A549 (cell line): ENCODE measurements around the gene ZSWIM3. TPM values are rescaled to one million over a fixed set of nuclear protein-coding genes. Genes with fewer than 3 reads are reported as not detected.
"Not testable (repeated sequence)": the region's sequence is repeated elsewhere in the genome, so short reads cannot be mapped to it uniquely, and the experiment has no call there.

ENCODE experiments used
- ATAC-seq, 2 experiments: fragments of 200-7000 bp in 1 of 2; fragments of >200 bp in 1 of 2; cut with Nextera tagmentation in 1 of 2; cut with Tn5 transposase in 1 of 2; 3 replicates each; pipeline versions ENCODE4 v1.8.0 to v1.9.1; 2018 to 2020; ENCODE audit warnings: mild to moderate bottlenecking in 1 of 2, moderate library complexity in 1 of 2
- CTCF ChIA-PET: fragments of 300-600 bp; sonication (Branson Sonifier 250); formaldehyde crosslinking; extraction: SDS; loops from one replicate; lab custom pipeline; 2021; ENCODE audit warnings: antibody characterized with exemption, inconsistent platforms; lab: Yijun Ruan, JAX
- POLR2A ChIA-PET: fragments of 350-600 bp; formaldehyde crosslinking; extraction: SDS; loops from one replicate; lab custom pipeline; 2021; ENCODE audit warnings: antibody characterized with exemption, inconsistent platforms; lab: Yijun Ruan, JAX
- DNase-seq, 2 experiments: peaks; one replicate each; pipeline versions ENCODE4 v3.0.0 to v3.0.0-alpha.2; 2011 to 2016; ENCODE audit warnings: low read depth in 1 of 2, low spot score in 1 of 2
- FAIRE-seq: peaks from 2 replicates; lab custom pipeline; 2011; peaks lifted over from hg19 to GRCh38; lab: Jason Lieb, UNC
- H3K27ac ChIP-seq, 2 experiments: fragments of >200 bp; sonication (Bioruptor Twin); formaldehyde crosslinking; 3 replicates each; pipeline ENCODE4 v1.5.1; 2016 to 2017
- H3K4me1 ChIP-seq: fragments of >200 bp; sonication (Bioruptor Twin); formaldehyde crosslinking; 3 replicates; pipeline ENCODE4 v1.6.1; 2016
- H3K4me2 ChIP-seq: fragments of >200 bp; sonication (Bioruptor Twin); formaldehyde crosslinking; 3 replicates; pipeline ENCODE4 v1.6.1; 2016
- H3K4me3 ChIP-seq: fragments of >200 bp; sonication (Bioruptor Twin); formaldehyde crosslinking; 3 replicates; pipeline ENCODE4 v1.5.1; 2016
- H3K9me3 ChIP-seq: fragments of >200 bp; sonication (Bioruptor Twin); formaldehyde crosslinking; 3 replicates; pipeline ENCODE4 v1.6.1; 2016
- BCL3 ChIP-seq: fragments of >200 bp; sonication (Bioruptor Twin); formaldehyde crosslinking; IDR thresholded peaks from 3 replicates; pipeline ENCODE4 v1.6.1; 2016
- BHLHE40 ChIP-seq: IDR thresholded peaks from 2 replicates; pipeline ENCODE4 v1.6.1; 2012; ENCODE audit warnings: low read depth, low read length, inconsistent platforms
- CBX2 ChIP-seq: fragments of 200-600 bp; sonication (generic); IDR thresholded peaks from 2 replicates; pipeline ENCODE4 v1.6.1; 2016; ENCODE audit warnings: low read depth, mild to moderate bottlenecking, borderline replicate concordance
- CEBPB ChIP-seq, 2 experiments: fragments of >200 bp in 1 of 2; sonication (Bioruptor Twin) in 1 of 2; formaldehyde crosslinking in 1 of 2; IDR thresholded peaks; 2 replicates each; pipeline ENCODE4 v1.6.1; 2012 to 2016
- CHD4 ChIP-seq: fragments of 200-600 bp; sonication (generic); IDR thresholded peaks from 2 replicates; pipeline ENCODE4 v1.6.1; 2016; ENCODE audit warnings: antibody characterized with exemption, mild to moderate bottlenecking, borderline replicate concordance
- ELK1 ChIP-seq: fragments of 150-350 bp; IDR thresholded peaks from 2 replicates; pipeline ENCODE4 v1.6.1; 2014; ENCODE audit warnings: low read depth, mild to moderate bottlenecking, low read length
- EP300 ChIP-seq, 2 experiments: fragments of >200 bp; sonication (Bioruptor Twin); formaldehyde crosslinking; IDR thresholded peaks; 2 replicates in 1 of 2; 3 replicates in 1 of 2; pipeline ENCODE4 v1.6.1; 2016 to 2017
- FOXS1 ChIP-seq: fragments of 250-450 bp; sonication (Bioruptor Pico); IDR thresholded peaks from 2 replicates; pipeline ENCODE4 v1.5.0; 2020; ENCODE audit warnings: mild to moderate bottlenecking, moderate library complexity
- HDAC2 ChIP-seq: fragments of 200-600 bp; sonication (generic); IDR thresholded peaks from 2 replicates; pipeline ENCODE4 v1.6.1; 2016
- HES2 ChIP-seq: fragments of >200 bp; sonication (Bioruptor Twin); formaldehyde crosslinking; IDR thresholded peaks from 2 replicates; pipeline ENCODE4 v1.6.1; 2016
- HEYL ChIP-seq: fragments of 250-450 bp; sonication (Bioruptor Pico); IDR thresholded peaks from 2 replicates; pipeline ENCODE4 v1.8.0; 2021; ENCODE audit warnings: mild to moderate bottlenecking, moderate library complexity
- HOXA7 ChIP-seq: fragments of 250-450 bp; sonication (Bioruptor Pico); IDR thresholded peaks from 2 replicates; pipeline ENCODE4 v1.5.0; 2020; ENCODE audit warnings: mild to moderate bottlenecking, moderate library complexity
- HOXB5 ChIP-seq: fragments of 250-450 bp; sonication (Bioruptor Pico); IDR thresholded peaks from 2 replicates; pipeline ENCODE4 v1.5.0; 2020; ENCODE audit warnings: mild to moderate bottlenecking, moderate library complexity
- JUNB ChIP-seq: fragments of >200 bp; sonication (Bioruptor Twin); formaldehyde crosslinking; IDR thresholded peaks from 2 replicates; pipeline ENCODE4 v1.6.1; 2016
- KDM1A ChIP-seq: fragments of 200-600 bp; sonication (generic); IDR thresholded peaks from 2 replicates; pipeline ENCODE4 v1.6.1; 2016; ENCODE audit warnings: low read depth, mild to moderate bottlenecking
- NFE2L2 ChIP-seq: fragments of 150-350 bp; conservative IDR thresholded peaks from 2 replicates; pipeline ENCODE4 v1.6.1; 2014; ENCODE audit warnings: low read length
- NPAS2 ChIP-seq: fragments of 250-450 bp; sonication (Bioruptor Pico); IDR thresholded peaks from 2 replicates; pipeline ENCODE4 v1.8.0; 2022; ENCODE audit warnings: mild to moderate bottlenecking, moderate library complexity, borderline replicate concordance
- NR3C1 ChIP-seq: fragments of >200 bp; sonication (Bioruptor Twin); formaldehyde crosslinking; IDR thresholded peaks from 3 replicates; pipeline ENCODE4 v1.6.1; 2017
- POLR2AphosphoS2 ChIP-seq: conservative IDR thresholded peaks from 2 replicates; pipeline ENCODE4 v1.6.1; 2012; ENCODE audit warnings: low read length, improper control_type of control experiment, inconsistent platforms
- SREBF2 ChIP-seq: fragments of 450-650 bp; IDR thresholded peaks from 2 replicates; pipeline ENCODE4 v1.6.1; 2014; ENCODE audit warnings: mild to moderate bottlenecking, moderate library complexity
- TFCP2L1 ChIP-seq: fragments of 250-450 bp; sonication (Bioruptor Pico); IDR thresholded peaks from 2 replicates; pipeline ENCODE4 v1.5.0; 2021; ENCODE audit warnings: mild to moderate bottlenecking
- USF2 ChIP-seq: fragments of 450-650 bp; IDR thresholded peaks from 2 replicates; pipeline ENCODE4 v1.6.1; 2014; ENCODE audit warnings: antibody characterized with exemption
- ZC3H11A ChIP-seq: fragments of 450-650 bp; IDR thresholded peaks from 2 replicates; pipeline ENCODE4 v1.6.1; 2014; ENCODE audit warnings: antibody characterized with exemption, mild to moderate bottlenecking
- ZFP36 ChIP-seq: fragments of 450-650 bp; IDR thresholded peaks from 2 replicates; pipeline ENCODE4 v1.6.1; 2014; ENCODE audit warnings: borderline replicate concordance; ENCODE audit not compliant: partially characterized antibody
- whole genome bisulfite sequencing: methylation state at CpG from one replicate; pipeline ENCODE4 v1.1.6; 2017; ENCODE audit errors: missing lambda C conversion rate; 5-methylcytosine and 5-hydroxymethylcytosine counted together
- polyA plus RNA-seq, 4 experiments: library from polyadenylated mRNA; depleted of rRNA in 3 of 4; stranded (reverse); fragments of >200 nt; fragmentation: RNase III in 1 of 4; extraction: RNeasy Plus Mini Kit Qiagen cat#74134 plus additional on column Dnase treatment in 1 of 4; gene quantifications; 2 replicates in 3 of 4; 3 replicates in 1 of 4; pipeline ENCODE4 v1.2.3, GENCODE V29; 2011 to 2017

The ZSWIM3 gene
- polyA plus RNA-seq, 2 of the 4 experiments (the other 2 are of a cell fraction), result 1.1 to 1.3 TPM

GRCh38 chr20:45872626-45873025 lies 15.2 kb downstream of the ZSWIM3 start (continued):
- TF ChIP-seq NPAS2 (CRISPR knock-in tag) (no peak), HEYL (CRISPR knock-in tag) (no peak)
- TF ChIP-seq, all 56 proteins: peak for 0

- 75% methylated on average over 1 of the region's 1 CpG for WGBS
- Histone ChIP-seq H3K4me3 (no peak overlapping the region), H3K27ac (no peak overlapping the region), H3K4me2 (no peak overlapping the region), H3K4me1 (no peaks in the 10 kb centered on the region), H3K9me3 (no peaks in the 10 kb centered on the region)
- ATAC-seq (no peak), FAIRE-seq (no peak), DNase-seq (no peak)
- CTCF ChIA-PET, result interaction anchor here (1.6 kb wide), 1 partner anchor 12 kb away, joined by 6 read pairs; no protein-coding TSS in a partner anchor
- POLR2A ChIA-PET, result no interaction called here
- TF ChIP-seq CEBPB (IDR thresholded peaks at IDR 0.05), result no peak
- TF ChIP-seq NPAS2 (CRISPR knock-in tag), result no peak
- no peak for TF ChIP-seq CHD4
These were observed 16.1 kb downstream of the ZSWIM3 start for GRCh38 chr20:45873409-45874103.

GRCh38 chr20:45874104-45874481 lies 16.7 kb downstream of the ZSWIM3 start:
- H3K4me1 ChIP-seq, H3K9me3 ChIP-seq, ATAC-seq, H3K4me2 ChIP-seq, DNase-seq, FAIRE-seq, CTCF ChIA-PET, H3K4me3 ChIP-seq, POLR2A ChIA-PET, H3K27ac ChIP-seq: not testable (repeated sequence)
- WGBS, result 78% methylated on average over 10 of the region's 10 CpGs

- CTCF ChIA-PET, result interaction anchor here (0.8 to 1.2 kb wide), 3 partner anchors 18 to 66 kb away, joined by 3 to 6 read pairs (median 3); partner anchors contain the start of gene ACOT8
These were observed 17.2 kb downstream of the ZSWIM3 start for GRCh38 chr20:45874576-45874975.

GRCh38 chr20:45878076-45878761 lies 20.8 kb downstream of the ZSWIM3 start:
- Histone ChIP-seq H3K4me1 (peaks cover 8% of the 10 kb centered on the region; the same call in 2 of the 3 replicates), H3K4me2 (no peak overlapping the region), H3K9me3 (no peaks in the 10 kb centered on the region), H3K27ac (no peak overlapping the region), H3K4me3 (no peak overlapping the region)
- DNase-seq (no peak), FAIRE-seq (no peak)
- POLR2A ChIA-PET, result no interaction called here
- CTCF ChIA-PET, result no interaction called here
- WGBS, result 76% methylated on average over 13 of the region's 13 CpGs
- TF ChIP-seq BHLHE40 (no peak), ELK1 (no peak), HES2 (no peak), NFE2L2 (no peak), ZFP36 (no peak), HOXB5 (CRISPR knock-in tag) (no peak), CBX2 (no peak), EP300 (IDR thresholded peaks at IDR 0.05) (no peak), BCL3 (no peak), JUNB (no peak), KDM1A (no peak), TFCP2L1 (no peak), HOXA7 (CRISPR knock-in tag) (no peak), FOXS1 (CRISPR knock-in tag) (no peak), HDAC2 (no peak)
- TF ChIP-seq, all 56 proteins: peak for 0
- no peak for ATAC-seq

More at GRCh38 chr20:45874576-45874975, 17.2 kb downstream of the ZSWIM3 start:
- Histone ChIP-seq H3K4me1 (no peaks in the 10 kb centered on the region), H3K9me3 (no peaks in the 10 kb centered on the region), H3K4me3 (no peak overlapping the region)
- no peak for TF ChIP-seq ZC3H11A
- no peak for TF ChIP-seq BHLHE40
- no peak for TF ChIP-seq FOXS1 (CRISPR knock-in tag)
- TF ChIP-seq POLR2AphosphoS2, result no peak
- TF ChIP-seq USF2, result no peak
- no peak for TF ChIP-seq SREBF2
- TF ChIP-seq NR3C1, result no peak
- TF ChIP-seq, all 56 proteins: peak for 0
- 62% methylated on average over 4 of the region's 4 CpGs for WGBS
- ATAC-seq, result no peak
- Histone ChIP-seq H3K27ac (no peak overlapping the region), H3K4me2 (no peak overlapping the region)
- DNase-seq, result no peak
- no peak for FAIRE-seq
- POLR2A ChIA-PET, result no interaction called here
